CD4-positive, alpha-beta T cell treated with Interleukin-15 for 4 hours (primary cell): ENCODE data around the gene CD9.

Experiments used
- DNase-seq: peaks from one replicate; pipeline ENCODE4 v3.0.0-alpha.2; 2020; ENCODE audit warnings: low spot score

Gene CD9

GRCh38 chr12:6241495-6241894, 41.3 kb downstream of the CD9 start:
- DNase-seq: no peak

- DNase-seq: no peak
Observed at GRCh38 chr12:6249580-6249979, 49.4 kb downstream of the CD9 start.

DNA sequence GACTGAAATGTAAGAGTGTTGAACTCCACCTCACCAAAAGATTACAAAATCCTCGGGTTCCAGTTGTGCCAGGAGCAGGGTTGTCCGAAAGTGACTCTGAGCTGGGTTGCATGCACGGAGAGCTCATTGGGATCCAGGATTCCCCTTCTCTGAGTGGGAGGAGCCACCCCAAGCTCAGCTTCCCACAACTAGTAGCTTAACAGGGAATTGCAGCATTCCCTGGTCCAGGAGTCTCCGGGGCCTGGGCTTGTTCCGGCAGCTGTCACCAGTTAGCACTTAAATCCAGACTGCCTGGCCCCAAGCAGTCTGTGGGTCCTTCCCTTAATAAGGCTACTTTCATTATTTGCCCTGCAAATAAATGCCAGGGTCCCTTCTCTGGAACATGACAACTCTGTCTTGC, 50.1 kb downstream of the CD9 start:
- DNase-seq: no peak

DNA sequence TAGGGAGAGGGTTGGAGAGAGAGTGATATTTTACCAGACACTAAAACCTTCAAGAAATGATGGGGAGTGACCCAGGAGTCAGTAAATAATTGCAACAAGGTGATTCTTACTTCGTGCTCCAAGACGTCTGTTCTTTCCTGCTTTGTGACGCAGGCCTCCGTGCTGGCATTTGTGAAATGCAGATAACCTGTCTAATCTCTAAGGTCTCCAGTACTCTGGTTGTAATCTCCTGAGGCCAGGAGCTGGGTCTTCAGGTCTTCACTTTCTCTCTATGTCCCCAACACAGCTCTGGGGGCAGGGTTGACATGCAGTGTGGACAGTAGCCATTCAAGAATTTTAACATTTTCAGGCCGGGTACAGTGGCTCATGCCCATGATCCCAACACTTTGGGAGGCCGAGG, 53.1 kb downstream of the CD9 start:
- no peak for DNase-seq

GRCh38 chr12:6254491-6254890, 54.3 kb downstream of the CD9 start:
- DNase-seq: no peak

DNA sequence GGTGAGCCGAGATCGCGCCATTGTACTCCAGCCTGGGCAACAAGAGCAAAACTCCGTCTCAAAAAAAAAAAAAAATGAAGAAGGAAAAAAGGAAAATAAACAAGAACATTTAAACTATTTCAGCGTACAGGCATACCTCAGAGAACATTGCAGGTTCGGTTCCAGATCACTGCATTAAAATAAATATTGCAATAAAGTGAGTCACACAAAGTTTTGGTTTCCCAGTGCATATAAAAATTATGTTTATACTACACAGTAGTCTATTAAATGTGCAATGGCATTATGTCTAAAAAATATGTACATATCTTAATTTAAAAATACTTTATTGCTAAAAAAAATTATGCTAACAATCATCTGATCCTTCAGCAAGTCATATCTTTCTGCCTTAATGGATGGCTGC, 56.8 kb downstream of the CD9 start:
- no peak for DNase-seq

- DNase-seq: no peak
Observed at GRCh38 chr12:6262211-6262610, 62.0 kb downstream of the CD9 start.

GRCh38 chr12:6262623-6263022, 62.4 kb downstream of the CD9 start:
- no peak for DNase-seq

DNA sequence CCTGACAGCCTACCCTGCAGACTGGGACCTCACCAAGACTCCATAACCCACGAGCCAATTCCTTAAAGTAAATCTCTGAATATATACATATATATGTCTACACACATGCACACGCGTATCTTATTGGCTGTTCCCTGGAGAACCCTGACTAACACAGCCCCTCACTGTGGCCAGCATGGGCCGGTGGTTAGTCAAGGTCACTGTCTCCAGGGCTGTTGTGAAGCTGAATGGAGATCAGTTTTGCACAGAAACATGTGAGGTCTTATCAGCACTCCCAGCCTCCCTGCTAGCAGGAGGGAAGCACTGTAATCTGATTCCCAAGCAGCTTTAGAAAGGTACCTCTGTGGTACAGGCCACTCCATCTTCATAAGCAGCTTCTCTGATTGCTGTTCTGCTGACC, 63.7 kb downstream of the CD9 start:
- DNase-seq: no peak

DNA sequence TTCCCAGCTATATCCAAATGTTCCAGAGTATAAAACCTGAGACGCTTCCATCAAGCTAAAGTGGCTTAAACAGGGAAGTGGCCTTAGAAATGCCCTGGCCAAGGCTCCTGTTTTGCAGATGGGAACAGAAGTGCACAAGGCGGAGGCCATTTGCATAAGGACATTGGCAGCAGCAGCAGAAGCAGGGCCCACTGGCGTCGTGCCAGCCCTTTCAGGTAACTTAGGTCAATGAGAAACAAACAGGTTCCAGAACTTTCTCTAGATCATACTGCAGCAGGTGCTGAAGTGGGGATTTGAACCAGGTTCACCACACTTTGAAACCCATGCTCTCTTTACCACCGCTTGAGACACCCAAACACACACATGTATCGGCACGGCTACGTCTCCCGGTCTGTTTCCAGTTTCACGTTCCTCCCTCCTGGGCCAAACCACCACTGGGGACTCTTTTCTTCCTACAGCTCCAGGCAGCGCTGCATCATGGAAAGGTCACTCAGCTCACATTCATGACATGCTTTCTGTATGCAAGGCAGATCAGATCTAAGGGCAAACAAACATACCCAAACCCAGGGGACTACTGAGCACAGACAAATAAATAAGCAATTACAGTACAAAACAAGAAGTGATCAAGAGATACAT, 64.3 kb downstream of the CD9 start:
- DNase-seq: no peak

GRCh38 chr12:6265038-6265405, 64.8 kb downstream of the CD9 start:
- no peak for DNase-seq

- DNase-seq: no peak
Observed at GRCh38 chr12:6266541-6266966, 66.4 kb downstream of the CD9 start.

DNA sequence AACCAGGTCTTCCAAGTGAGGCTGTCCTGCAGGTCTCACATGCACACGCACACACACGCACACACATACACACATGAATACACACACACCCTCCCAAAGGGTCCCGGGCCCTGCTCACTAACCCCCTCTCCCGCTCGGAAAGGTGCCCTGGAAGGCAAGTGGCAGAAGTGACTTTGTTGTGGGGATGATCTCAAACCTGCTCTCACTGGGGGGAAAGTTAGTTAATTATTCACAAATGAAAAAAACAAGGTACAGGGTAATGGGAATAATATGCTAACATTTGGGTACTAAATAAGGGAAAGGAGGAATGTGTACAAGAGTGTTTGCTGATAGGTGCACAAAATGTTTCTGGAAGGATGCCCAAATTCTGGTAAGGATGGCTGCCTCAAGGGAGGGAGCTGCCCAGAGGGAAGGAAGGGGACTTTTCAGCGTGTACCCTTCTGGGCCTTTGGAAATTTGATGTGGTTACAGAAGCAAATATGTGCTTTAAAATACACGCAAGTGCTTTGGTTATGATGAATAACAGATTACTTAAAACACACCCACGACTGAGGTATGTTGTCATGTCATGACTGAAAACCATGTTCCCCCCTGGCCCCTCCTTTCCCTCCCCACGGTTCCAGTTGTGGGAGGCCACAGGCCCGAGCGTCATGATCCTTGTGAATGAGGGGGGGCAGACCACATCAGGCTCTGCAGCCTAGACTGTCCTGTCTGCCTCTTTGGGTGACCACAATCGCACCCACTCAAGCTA, 66.9 kb downstream of the CD9 start:
- no peak for DNase-seq

GRCh38 chr12:6268484-6269157, 68.4 kb downstream of the CD9 start:
- no peak for DNase-seq

DNA sequence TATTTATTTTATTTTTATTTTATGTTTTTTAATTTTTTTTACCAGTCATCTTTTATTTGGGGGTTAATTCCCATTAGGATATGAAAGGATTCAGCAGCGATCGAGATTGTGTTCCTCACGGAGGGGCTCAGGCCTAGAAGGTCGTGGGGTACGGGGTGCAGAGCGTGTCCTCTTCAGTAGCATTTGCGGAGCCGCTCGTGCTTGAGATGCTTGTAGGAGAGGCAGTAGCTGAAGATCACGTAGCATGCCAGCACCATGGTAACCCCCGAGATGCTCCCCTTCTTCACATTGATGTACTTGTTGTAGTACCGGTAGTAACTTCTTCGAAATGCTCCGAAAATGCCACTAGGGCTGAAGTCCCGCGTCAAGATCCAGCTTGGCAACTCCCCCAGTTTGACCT, 69.8 kb downstream of the CD9 start:
- no peak for DNase-seq

DNA sequence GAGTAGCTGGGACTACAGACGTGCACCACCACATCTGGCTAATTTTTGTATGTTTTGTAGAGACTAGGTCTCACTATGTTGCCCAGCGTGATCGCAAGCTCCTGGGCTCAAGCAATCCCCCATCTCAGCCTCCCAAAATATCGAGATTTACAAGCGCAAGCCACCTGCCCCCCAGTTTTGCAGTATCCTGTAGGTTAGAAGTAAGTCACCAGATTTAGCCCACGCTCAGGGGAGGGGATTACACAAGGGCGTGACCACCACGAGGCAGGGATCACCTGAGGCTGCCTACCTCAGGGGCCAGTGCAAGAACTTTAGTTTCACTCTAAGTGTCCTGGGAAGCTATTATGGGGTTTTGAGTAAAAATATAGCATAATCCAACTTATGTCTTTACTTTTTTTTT, 71.1 kb downstream of the CD9 start:
- no peak for DNase-seq

DNA sequence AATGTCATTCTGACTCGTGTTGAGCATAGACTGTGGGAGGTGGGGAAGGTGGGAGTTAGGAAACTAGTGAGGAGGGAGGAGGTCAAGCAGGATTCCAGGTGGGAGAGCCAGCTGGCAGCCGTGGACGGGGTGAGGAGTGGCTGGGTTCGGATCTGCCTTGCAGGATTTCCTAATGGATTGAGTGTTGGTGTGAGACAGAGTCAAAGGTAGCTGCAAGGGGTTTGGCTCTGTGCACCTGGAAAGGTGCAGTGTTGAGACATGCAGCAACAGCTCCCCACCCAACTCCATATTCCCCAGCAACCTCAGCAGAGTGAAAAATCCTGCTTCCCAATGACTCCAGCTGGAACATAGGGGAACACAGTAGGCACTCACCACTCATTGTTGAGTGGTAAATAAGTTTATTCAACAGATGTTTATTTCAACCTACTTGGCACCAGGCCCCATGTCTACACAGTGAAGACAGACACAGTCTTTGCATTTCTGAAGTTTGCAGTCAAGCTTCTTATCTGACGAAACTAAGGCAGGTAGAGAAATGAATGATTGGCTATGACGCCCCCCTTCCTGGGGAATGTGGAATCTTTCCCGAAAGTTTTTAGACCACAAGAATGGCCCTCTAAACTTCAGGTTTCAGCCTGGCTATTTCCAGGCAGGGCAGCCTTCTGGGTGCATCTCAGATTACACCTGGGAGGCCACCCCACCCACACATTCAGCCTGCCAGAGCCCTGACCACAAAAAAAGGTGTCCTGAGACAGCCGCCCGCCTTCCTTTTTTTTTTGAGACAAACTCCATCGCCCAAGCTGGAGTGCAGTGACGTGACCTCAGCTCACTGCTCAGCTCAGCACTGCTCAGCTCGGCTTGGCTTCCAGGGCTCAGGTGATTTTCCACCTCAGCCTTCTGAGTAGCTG, 72.4 kb downstream of the CD9 start:
- DNase-seq: no peak

DNA sequence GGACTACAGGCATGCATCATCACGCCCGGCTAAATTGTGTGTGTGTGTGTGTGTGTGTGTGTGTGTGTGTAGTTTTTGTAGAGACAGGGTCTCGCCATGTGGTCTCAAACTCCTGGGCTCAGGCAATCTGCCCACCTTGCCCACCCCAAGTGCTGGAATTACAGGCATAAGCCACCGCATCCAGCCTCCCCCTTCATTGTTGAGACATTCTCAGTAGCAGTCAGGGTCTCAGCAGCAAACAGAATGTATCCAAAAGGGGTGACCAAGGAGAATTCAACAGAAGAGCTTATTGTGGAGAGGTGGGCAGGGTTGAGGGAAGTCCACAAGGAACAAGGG, 73.0 kb downstream of the CD9 start:
- DNase-seq: no peak

GRCh38 chr12:6273541-6274230, 73.5 kb downstream of the CD9 start:
- no peak for DNase-seq

DNA sequence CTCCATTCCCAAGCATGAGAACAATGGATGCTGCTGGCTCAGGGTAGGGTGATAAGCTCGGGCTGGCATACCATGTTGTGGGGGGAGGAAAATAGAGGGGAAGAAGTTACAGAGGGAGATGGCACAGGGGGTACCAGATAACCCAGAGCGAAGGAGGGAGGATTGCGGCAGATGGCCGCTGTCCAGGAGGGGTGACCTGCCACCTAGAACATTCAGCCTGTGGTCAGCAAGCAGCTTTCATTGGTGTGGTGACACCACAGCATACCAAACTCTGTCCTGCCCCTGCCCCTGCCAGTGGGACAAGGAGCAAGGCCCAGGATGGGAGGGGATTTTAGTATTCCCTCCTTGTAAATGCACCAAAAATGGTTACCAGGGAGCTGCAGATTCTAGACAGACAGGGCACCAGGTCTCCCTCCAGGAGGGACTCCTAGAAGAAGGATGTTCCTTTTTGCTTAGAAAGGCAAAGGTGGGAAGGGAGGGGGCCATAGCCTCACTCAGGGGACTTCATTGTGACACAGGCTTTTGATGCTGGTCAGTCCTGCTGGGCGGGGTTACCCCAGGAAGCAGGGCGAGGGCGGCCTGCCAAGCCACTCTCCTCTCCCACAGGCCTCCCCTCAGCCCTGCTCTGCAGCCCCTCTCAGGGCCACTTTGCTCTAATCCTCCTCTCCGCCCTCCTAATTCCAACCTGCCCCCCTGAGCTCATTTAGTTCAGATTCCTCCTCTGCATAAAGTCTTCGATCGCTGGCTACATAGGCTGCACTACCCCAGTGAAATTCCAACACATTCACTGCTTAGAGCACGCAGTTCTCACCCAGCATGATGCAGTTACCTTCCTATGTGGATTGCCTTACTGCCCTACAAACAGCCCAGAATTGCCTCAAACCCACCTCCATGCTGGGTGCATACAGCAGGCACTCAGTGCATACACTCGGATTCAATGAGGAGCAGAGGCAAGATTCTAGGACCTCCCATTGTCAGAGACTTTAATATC, 74.3 kb downstream of the CD9 start:
- no peak for DNase-seq
